Activated CD8-positive, alpha-beta memory T cell treated with anti-CD3 and anti-CD28 coated beads, Interleukin-2, amount 50 U/mL, for 24 hours (primary cell): ENCODE data around the gene SKA1.

Source experiments
- DNase-seq: peaks from one replicate; pipeline ENCODE4 v3.0.0-alpha.2; 2020; ENCODE audit errors: extremely low read depth

SKA1 gene, protein sequence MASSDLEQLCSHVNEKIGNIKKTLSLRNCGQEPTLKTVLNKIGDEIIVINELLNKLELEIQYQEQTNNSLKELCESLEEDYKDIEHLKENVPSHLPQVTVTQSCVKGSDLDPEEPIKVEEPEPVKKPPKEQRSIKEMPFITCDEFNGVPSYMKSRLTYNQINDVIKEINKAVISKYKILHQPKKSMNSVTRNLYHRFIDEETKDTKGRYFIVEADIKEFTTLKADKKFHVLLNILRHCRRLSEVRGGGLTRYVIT

DNA sequence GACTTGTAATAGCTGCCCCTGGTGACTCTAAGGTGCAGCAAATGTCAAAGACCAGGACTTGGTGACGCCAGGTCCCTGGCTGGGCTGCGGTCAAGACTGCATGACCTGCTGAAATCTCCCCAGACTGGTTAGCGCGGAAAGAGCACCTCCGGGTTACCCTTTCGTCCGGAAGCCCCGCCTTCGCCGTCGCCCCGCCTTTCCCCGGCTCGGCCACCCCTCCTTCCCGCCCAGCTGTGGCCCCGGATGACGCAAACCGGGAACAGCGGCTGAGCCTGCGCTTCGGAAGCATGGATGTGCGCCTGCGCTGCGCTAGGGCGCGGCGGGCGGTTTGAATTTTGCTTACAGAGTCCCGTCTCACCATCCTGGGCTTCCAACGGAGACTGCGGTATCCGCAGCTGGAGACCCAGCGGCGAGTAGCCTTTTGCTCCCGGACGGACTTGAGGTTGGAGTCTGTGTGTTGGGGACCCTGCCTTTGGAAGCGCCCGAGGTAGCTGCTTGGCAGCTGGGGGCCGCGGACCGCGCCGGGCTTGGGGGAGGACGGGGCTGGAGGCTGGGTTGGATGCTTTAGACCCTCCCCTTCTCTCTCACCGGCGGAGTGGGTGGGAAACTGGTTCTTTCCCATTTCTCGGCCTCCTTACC, at the start of gene SKA1:
Gene SKA1, plus strand, starts transcription at position 294 of the 639 bp plus-strand sequence. CDS start 785 bp downstream, outside the sequence.
- peak; percentile 78 for DNase-seq

DNA sequence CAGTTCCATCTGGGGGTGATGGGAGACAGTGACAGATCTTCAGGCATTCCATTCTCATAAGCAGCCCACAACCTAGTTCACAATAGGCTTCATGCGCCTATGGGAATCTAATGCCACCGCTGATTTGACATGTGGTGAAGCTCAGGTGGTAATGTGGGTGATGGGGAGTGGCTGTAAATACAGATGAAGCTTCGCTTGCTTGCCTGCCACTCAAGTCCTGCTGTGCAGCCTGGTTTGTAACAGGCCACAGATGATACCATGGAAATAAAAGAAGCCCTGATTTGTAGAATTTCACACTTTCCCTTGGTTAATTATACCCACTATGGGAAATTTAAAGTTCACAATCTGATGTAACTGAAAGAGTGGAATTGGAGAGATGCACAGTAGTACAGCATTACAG, 46.9 kb upstream of the SKA1 start:
- DNase-seq = no peak

DNA sequence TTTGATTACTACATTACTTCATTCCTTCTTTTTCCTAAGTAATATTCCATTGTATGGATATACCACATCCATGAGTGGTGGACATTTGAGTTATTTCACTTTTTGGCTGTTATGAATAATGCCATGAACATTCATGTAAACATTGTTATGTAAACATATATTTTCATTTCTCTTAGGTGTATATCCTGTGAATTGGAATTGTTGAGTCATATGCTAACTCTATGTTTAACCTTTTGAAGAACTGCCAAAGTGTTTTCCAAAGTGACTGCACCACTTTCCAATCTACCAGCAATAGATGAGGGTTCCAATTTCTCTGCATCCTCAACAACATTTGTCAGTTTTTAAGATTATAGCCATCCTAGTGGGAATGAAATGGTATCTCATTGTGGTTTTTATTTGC, 44.7 kb upstream of the SKA1 start:
- DNase-seq = no peak

DNA sequence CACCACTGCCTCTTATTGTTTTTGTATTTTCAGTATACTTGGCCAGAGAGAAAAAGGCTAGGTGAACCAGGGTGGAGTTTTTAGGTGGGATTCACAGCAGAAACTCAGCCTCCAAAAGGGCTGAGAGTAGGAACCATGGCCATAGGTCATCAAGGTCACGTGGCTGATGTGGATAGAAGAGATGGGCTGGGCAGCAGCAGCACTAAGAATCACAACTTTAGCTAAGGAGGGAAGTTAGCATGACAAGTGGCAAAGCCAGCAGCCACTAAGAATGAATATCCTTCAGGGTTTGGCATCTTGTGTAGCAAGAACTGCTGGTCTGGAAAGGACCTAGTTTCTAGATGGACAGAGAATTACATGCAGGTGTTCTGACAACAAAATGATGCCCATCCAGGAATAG, 43.2 kb upstream of the SKA1 start:
- no peak for DNase-seq

DNA sequence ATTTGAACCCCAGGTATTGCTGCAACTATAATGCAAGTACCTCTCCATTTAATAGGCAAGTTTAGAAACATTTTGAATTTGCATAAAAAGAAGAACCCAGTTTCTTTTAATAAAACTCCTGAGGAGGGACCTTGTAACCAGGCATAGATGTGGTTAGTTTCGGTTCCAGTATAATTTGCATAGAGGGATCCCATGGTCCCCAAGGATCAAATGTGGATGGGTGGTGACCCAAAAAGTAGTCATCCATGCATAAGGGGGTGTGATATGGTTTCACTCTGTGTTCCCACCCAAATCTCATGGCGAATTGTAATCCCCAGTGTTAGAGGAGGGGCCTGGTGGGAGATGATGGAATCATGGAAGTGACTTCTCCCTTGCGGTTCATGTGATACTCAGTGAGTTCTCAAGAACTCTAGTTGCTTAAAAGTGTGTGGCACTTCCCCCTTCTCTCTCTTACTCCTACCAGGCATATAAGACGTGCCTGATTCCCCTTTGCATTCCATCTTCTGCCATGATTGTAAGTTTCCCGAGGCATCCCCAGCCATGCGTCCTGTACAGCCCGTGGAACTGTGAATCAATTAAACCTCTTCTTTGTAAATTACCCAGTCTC, 40.2 kb upstream of the SKA1 start:
- no peak for DNase-seq

DNA sequence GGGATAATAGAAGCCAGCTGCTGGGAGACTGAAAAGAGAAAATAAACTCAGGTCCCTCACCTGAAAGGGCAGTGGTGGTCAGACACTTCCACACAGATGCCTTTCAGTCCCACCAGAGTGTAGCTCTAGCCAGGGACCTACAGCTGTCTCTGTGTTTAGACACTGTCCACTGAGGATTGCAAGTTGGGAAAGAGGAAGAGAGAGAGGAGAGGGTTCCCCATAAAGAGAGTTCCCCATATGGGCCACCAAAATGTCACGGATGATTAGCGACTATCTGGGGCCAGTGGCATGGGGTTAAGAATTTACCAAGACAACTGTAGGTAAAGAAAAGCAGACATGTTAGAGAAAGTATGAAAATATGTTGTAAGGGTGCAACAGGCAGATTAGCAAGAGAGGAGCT, 36.7 kb upstream of the SKA1 start:
- no peak for DNase-seq

DNA sequence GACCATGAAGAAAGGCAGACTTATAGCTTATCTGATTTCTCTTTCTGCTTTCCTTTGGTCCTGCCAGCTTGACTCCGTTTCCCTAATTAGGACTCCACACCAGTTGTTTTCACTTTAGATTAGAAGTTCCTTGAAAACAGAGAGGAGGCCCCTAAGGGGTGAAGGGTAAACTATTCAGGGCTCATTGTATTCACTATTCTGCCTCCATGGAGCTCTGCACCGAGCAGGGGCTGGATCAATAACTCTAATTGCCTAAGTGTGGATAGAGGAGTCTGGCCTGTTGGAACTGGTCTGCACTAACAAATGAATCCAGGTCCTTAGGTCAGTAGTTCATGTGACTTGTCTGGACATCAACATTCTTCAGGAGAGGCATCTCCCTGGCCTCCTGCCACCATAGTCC, 36.1 kb upstream of the SKA1 start:
- DNase-seq = no peak

DNA sequence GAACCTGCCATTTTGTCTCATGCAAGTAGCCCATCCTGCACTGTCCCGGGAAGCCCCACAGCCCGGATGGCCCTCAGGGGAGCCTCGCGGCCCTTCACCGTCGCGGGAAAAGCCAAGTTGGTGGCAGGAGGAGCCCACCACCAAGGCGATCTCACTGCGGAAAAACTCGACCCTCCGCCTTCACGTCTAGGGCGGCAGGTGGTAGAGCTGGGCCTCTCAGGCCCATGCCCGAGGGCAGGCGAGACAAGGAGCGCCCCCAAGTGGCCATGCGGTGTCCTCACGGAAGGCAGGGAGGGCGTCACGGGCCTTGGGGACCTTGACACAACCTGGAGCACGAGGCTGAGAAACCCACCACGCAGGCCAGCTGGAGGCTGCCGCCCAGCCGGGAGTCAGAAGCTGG, 34.8 kb upstream of the SKA1 start:
- no peak for DNase-seq

DNA sequence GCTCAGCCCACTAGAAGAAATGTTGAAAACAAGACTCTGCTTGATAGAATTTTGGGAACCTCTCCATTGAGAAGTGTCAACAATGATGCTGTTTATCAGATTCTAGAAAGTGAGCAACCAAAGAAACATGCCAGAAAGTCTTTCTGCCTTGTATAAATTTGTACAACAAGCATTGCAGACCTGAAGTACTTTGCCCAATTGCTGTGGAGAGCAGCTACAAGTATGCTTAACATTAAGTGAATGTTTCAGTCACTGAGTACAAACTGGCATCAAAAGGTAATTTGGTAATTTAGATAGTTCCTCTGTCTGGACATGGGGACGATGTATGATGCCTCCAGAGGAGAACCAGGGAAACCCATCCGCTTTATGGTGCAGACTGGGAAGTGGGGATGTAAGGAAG, 33.4 kb upstream of the SKA1 start:
- no peak for DNase-seq

DNA sequence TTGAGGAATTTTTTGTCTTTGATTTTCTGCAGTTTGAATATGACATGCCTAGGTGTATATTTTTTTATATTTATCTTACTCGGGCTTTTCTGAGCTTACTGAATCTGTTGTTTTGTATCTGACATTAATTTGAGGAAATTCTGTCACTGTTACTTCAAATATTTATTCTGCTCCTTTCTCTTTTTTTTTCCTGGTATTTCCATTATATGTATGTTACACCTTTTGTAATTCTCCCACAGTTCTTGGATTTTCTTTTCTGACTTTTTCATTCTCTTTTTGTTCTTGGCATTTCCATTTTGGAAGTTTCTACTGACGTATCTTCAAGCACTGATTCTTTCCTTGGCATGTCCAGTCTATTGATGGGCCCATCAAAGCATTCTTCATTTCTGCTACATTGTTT, 24.1 kb upstream of the SKA1 start:
- no peak for DNase-seq

DNA sequence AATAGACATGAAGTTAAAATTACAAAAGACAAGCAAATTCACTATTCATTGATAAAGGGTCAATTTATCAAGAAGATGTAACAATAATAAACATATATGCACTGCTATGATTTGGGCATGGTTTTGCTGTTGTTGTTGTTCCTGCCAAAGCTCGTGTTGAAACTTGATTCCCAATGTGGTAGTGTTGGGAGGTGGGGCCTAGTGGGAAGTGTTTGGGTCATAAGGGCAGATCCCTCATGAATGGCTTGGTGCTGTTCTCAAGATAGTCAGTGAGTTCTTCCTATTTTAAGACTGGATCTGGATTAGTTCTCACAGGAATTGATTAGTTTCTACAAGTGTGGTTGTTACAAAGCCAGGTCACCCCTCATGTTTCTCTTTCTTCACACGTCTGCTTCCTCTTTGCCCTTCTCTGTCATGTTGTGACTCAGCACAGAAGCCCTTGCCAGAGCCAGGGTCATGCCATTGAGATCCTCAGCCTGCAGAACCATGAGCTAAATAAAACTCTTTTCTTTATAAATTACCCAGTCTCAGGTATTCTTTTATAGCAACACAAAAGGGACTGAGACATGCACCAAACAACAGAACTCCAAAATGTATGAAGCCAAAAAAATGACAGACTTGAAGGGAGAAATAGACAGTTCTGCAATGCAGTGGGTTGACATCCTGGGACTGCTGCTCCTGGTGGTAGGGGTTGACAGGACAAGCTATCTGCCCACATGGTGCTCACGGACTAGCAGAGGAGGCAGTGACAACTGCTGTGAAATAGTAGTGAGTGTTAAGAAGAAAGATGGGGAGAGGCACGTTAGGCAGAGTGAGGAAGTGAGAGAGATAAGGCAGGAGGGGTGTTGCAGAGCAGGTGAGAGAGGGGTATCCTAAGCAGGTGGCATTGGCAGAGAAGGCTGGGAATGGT, 18.6 kb upstream of the SKA1 start:
- no peak for DNase-seq

DNA sequence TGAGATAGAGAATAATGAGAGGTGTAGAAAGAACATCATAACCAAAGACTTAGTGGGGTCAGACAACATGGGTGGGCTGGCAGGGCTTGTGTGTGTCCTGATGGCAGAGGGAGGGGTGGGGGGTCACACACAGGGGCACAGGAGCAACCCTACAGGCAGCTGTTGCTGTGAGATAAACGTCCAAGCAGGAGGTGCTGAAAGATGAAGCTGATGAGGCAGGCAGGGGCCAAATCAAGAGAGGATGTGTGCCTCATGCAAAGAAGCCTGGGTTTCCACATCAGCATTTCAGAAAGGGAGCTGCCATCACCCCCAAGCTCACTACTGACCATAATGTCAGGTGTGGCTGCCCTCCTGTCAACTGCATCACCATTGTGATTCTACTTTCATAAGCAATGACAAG, 16.0 kb upstream of the SKA1 start:
- DNase-seq = no peak

DNA sequence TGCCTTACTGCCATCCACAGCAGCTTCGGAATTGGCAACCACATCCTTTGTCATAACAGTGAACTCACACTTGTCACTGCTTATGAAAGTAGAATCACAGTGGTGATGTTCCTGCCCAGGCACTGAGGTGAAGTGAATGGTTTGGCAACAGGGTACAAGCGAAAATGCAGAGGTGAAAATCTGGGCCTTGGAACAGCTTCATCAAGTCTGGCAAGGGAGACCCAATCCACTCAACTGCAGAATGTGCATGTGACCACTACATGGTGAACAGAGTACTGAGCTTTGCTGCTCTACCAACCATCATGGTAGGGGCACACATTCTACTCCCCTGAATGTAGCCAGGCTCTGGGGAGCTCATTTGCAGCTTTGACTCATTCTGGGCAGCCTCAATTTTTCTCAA, 15.0 kb upstream of the SKA1 start:
- DNase-seq = no peak

DNA sequence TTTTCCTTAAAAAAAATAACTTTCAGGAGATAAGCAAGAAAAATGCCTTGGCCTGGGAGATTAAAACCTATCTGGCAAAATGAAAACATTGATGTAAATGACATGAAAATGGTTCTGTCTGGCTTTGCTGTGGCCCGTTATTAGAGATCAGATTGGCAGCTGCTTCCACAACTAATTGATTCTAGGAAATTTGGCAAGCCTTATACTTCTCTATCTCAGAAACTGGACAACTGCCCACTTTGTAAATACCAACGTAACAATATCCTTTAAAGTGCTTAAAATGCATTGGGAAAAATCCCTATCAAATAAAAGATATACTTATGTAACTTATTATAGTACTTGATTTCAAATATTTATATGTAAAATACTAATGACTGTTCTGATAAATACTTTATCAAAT, 14.2 kb upstream of the SKA1 start:
- DNase-seq = no peak

DNA sequence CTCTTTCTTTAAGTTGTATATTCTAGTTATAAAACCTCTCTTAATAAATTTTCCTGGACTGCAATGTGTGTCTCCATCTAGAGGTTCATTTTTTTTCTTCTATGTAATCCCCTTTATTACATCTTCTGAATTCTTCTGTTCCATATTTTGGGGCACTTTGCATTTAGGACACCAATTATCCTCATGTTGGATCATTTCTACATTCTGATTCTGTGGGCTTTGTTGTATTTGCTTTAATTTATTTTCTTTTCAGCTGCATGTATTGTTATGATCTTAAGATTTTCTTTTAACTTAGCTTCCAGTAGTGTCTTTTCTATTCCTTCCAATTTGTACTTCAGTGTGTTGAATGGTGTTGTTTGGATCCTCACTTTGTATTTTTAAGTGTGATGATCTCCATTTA, 5.2 kb upstream of the SKA1 start:
- DNase-seq = no peak

DNA sequence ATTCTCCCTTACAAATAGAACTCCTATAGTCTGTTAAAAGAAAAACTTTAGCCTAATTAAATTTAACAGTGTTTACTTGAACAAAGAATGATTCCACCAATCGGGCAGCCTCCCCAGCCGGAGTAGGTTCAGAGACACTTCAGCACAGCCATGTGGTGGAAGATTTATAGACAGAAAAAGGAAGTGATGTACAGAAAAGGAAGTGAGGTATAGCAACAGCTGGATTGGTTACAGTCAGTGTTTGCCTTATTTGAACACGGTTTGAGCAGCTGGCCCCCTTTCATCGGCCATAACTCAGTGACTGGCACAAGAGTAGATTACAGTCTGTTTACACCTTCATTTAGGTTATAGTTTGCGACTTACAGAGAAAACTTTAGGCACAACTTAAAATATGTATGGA, 2.1 kb upstream of the SKA1 start:
- DNase-seq = no peak

DNA sequence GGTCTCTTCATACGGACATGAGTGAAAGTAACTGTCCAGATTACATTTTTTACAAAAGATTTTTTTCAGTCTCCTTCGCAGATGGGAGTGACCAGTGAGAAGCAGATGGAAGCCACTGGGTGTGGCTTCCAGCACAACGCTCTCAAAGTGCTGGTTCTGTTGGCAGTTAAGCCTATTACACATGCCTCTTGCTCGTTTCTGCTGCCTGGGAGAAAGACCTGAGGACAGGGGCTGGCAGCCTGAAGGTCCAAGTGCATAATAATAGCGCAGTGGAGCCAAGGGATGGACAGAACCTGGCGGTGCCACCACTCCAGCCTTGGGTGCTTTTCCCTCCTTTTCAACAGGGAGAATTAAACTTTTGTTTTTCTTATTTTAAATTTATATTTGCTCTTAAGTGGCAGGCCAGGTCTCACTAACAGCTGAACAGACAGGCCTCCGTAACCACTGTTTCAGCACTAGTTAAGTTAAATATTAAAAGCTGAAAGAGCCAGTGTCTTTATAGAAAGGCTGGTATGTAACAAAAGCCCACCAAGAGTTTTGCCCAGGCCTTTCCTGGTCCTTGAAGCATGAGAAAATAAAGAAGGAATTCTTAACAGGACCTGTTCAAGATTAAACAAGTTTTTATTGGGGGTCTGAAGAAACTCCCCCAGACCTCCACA, 1.2 kb upstream of the SKA1 start:
- no peak for DNase-seq

DNA sequence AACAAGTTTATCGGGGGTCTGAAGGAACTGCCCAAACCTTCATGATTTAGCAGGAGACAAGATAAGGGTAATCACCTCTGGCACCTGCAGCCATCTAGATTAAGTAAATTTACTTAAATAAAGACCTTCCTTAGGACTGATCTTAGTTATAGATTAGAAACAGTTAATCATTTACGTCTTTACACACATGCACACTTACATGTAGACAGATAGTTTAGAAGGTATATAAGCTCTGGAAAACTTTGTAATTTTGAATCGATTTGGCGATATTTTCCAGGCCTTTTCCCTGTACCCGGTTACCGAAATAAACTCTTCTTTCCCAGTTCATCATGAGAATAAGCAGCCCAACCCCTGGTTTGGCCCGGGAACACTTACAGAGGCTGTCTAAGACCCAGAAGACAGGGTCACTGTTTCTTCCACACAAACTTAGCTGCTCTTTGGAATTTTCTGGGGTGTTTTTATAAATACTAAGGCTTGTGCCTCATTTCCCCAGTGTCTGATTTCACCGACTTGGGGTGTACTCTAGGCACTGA, 560 bp upstream of the SKA1 start:
- no peak for DNase-seq

DNA sequence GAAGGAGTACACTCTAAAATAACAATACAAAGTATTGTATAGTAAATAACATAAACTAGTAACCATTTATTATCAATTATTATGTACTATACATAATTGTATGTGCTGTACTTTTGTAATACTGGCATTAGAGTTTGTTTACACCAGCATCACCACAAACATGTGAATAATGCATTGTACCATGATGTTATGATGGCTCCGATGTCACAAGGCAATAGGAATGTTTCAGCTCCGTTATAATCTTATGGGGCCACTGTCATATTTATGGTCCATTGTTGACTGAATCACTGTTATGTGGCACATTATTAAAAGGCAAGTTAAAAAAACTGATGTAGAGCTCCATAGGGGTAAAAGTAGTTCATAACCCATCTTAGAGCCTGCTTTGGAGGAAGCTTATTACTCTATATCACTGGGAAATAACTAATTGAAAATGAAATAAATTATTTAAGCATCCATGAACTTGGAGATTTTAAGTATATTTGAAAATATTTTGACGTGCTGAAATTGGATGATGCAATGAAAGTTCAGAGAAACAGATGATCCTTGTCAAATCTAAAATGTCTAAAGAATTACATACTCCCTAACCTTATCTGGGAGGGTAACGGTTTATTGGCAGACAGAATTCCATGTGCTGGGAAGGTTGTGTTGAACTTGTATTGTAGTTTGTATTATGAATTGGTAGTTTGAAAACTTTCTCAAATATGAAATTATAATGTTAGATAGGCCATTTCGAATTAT, 2.4 kb downstream of the SKA1 start:
- no peak for DNase-seq

DNA sequence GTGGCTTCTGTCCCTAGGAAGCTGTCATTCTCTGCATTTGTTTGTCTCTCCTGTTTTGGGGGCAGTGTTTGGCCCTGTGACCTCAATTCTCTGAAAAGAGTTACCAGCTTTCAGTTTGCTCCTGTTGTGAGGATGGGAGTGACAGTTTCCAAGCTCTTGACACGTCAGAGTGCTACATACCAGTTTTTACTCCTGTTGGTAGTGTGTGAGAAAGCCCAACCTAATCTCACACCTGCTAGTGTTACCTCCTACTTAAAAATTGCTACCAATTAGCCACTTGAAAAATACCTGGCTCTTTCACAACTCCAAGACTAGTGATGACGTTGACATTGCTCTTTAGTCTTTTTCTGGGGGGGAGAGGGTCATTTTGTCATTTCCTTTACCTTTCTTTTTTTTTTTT, 14.1 kb downstream of the SKA1 start:
- no peak for DNase-seq

DNA sequence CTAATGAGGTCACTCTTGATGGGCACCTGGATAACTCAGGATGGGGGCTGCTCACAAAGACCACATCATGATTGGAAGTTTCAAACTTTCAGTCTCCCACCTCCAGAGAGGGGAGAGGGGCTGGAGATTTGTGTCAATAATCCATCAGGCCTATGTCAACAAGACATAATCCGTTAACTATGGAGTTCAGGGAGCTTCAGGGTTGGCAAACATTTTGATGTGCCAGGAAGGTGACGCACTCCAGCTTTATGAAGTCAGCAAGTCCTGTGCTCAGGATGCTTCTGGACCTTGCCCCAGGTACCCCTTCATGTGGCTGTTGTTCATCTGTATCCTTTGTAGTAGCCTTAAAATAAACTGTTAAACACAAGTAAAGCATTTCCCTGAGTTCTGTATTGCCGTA, 19.0 kb downstream of the SKA1 start:
- DNase-seq = no peak
